Esophagus squamous epithelium (tissue), 4 donors: ENCODE results near the gene TEX261.
"Not testable (repeated sequence)": the region's sequence is repeated elsewhere in the genome, so short reads cannot be mapped to it uniquely, and the experiment has no call there.

Experiments used
- CTCF ChIP-seq, 6 experiments: fragments of 450-650 bp in 4 of 6; fragments of 200-600 bp in 2 of 6; sonication (generic) in 2 of 6; IDR thresholded peaks; one replicate each; pipeline ENCODE4 v1.5.1; 2016 to 2019; ENCODE audit warnings: antibody characterized with exemption in 6 of 6, mild to moderate bottlenecking in 4 of 6, moderate library complexity in 4 of 6
- POLR2A ChIP-seq, 4 donors: fragments of 450-650 bp; IDR thresholded peaks; one replicate each; pipeline ENCODE4 v1.6.1; 2017; ENCODE audit warnings: antibody characterized with exemption in 4 of 4, mild to moderate bottlenecking in 4 of 4, moderate library complexity in 3 of 4

DNA sequence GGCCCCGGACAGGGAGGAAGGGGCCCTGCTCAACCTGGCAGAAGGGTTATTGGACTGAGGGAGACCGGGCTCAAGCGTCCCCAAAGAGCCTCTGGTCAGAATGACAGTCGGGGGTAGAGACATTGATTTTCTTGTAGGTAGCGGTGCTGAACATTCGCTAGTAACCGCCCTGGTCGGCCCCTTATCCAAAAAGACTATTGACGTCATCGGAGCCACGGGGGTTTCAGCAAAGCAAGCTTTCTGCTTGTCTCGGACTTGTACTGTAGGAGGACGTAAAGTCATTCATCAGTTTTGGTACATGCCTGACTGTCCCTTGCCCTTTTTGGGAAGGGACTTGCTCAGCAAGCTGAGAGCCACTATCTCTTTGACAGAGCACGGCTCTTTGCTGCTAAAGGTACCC, 26.7 kb upstream of the TEX261 start:
- TF ChIP-seq POLR2A, CTCF (IDR thresholded peaks at IDR 0.05): not testable (repeated sequence)
